ENCODE measurements around the gene CNTFR. TPM values are rescaled to one million over a fixed set of nuclear protein-coding genes. Genes with fewer than 3 reads are reported as not detected.

CNTFR gene
- total and polyA plus RNA-seq, 2 experiments from 2014 or later, result 0.73 to 1.9 TPM

DNA sequence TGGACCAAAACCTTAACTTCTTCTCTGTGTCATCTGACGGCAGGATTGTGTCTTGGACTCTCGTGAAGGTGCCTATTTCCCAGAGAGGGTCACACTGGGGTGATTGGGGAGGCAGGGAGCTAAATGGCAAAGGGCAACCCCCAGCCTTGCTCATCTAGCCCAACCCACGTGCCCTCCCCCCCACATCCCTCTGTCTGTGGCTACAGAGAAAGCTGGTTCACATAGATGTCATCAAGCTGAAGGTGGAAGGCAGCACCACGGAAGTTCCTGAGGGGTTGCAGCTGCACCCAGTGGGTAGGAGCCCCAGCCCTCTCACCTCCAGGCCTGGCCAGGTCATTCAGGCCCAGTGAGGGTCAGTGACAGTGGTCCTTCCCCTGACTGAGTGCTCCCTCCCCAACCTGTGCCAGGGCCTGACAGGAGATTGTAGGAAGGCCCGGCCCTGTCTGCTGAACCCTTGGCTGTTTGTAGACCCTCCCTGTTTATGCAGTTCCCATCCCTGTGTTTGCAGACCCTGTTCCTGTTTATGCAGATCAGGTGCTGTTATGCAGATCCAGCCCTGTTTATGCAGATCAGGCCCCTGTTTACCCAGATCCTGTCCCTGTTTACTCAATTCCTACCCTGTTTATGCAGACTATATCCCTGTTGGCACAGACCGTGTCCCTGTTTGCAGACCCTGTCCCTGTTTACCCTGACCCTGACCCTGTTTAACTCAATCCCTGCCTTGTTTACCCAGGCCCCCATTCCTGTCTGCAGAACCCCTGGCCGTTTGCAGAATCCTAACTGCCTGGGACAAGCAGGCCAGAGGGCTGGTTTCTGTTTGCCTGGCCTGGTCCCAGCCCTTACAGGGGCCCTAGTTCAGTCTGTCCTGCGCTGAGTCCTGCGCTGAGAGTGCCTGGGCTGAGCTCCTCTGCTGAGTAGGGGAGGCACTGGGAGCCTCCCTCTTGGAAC is 77.1 kb downstream of the CNTFR start:
- no peaks in the 10 kb centered on the region for H3K36me3 ChIP-seq (ENCODE audit: insufficient read depth)
- H3K79me2 ChIP-seq (replicated peaks; ENCODE audit: insufficient read depth), result no peaks in the 10 kb centered on the region
- H3K27me3 ChIP-seq (ENCODE audit: insufficient read depth), result no peaks in the 10 kb centered on the region
- H3F3A ChIP-seq (replicated peaks; ENCODE audit: low read depth), result no peaks in the 10 kb centered on the region; the same call in 1 of the 2 replicates
- ATAC-seq (peak; percentile 76), DNase-seq (ENCODE audit: low spot score) (peak; percentile 46)
- peak overlapping the region; percentile 72 for H3K4me2 ChIP-seq
- H3K9me3 Mint-ChIP-seq, result no peaks in the 10 kb centered on the region; the same call in 2 of the 3 replicates
- H3K4me1 ChIP-seq (ENCODE audit: insufficient read depth), result peaks cover 38% of the 10 kb centered on the region
- peak overlapping the region; percentile 39; the same call in 1 of the 2 replicates for H3K4me3 ChIP-seq
- no peaks in the 10 kb centered on the region for H4K20me1 ChIP-seq (replicated peaks; ENCODE audit: insufficient read depth)
- peak overlapping the region; percentile 43 for H3K27ac ChIP-seq (ENCODE audit: low read depth)
- H3K4me1 Mint-ChIP-seq, result peaks cover 48% of the 10 kb centered on the region
- H3K27ac Mint-ChIP-seq, result peak overlapping the region; percentile 77
- peak; percentile 40 for TF ChIP-seq JUNB (IDR thresholded peaks at IDR 0.05; ENCODE audit: unreplicated experiment)
- TF ChIP-seq, protein P1, sequence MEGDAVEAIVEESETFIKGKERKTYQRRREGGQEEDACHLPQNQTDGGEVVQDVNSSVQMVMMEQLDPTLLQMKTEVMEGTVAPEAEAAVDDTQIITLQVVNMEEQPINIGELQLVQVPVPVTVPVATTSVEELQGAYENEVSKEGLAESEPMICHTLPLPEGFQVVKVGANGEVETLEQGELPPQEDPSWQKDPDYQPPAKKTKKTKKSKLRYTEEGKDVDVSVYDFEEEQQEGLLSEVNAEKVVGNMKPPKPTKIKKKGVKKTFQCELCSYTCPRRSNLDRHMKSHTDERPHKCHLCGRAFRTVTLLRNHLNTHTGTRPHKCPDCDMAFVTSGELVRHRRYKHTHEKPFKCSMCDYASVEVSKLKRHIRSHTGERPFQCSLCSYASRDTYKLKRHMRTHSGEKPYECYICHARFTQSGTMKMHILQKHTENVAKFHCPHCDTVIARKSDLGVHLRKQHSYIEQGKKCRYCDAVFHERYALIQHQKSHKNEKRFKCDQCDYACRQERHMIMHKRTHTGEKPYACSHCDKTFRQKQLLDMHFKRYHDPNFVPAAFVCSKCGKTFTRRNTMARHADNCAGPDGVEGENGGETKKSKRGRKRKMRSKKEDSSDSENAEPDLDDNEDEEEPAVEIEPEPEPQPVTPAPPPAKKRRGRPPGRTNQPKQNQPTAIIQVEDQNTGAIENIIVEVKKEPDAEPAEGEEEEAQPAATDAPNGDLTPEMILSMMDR (conservative IDR thresholded peaks at IDR 0.05; ENCODE audit: low read depth in 2 of 2), result no peak
- H3K9me2 ChIP-seq (ENCODE audit: insufficient read depth), result peaks cover 4% of the 10 kb centered on the region; the same call in 1 of the 2 replicates
- H2AFZ ChIP-seq, result peak overlapping the region; percentile 56
- no peaks in the 10 kb centered on the region for H3K36me3 Mint-ChIP-seq (ENCODE audit: low read depth)
- H3K4me3 Mint-ChIP-seq, result peak overlapping the region; percentile 11; the same call in 2 of the 3 replicates
- H3K27me3 Mint-ChIP-seq (ENCODE audit: insufficient read depth, low read depth, poor library complexity), result peaks cover 2% of the 10 kb centered on the region

DNA sequence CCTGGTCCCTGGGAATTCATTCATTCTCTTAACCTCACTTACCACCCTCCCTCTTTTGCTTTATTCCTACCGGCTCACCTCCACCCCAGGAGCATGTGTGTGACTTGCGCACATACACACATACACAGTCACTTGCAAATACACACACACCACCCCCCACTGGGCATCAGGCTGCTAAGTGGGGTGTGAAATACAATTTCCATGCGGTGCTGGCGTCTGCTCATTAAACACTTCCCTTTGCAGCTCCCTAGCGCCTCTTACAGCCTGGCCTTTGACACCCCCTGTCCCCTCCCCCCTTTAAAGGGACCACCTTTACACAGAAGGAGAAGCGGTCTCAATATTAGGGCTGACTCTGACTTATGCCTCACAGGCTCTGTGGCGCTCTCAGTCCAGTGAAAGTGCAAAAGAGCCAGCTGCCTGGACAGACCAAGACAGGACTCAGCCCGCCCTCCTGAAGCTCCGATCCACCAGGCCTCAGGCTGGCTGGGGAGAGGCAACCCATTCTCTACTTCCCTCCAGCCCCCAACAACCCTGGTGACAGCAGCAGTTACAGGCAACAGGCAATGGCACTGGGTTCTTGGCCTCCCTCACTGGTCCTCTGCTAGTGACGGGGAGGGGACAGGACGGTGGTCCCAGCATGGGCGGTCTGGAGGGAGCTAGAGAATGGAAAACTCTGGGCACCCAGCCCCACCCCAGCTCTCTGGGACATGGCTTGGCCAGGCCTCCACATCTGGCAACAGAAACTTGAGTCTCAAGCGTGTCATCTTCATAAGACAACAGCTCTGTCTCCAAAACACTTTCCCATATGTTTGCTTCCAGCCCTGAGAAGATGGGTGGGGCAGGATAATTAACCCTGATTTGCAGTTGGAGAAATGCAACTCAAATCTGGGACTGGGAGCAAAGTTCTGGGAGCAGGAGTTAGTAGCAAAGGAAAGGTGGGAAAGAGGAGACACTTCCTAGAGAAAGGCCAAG is 78.7 kb downstream of the CNTFR start:
- peak; percentile 12 for DNase-seq (ENCODE audit: low spot score)
- peak overlapping the region; percentile 48; the same call in 1 of the 2 replicates for H3K4me2 ChIP-seq
- peaks cover 2% of the 10 kb centered on the region for H3K27me3 Mint-ChIP-seq (ENCODE audit: insufficient read depth, low read depth, poor library complexity)
- no peaks in the 10 kb centered on the region; the same call in 1 of the 2 replicates for H3F3A ChIP-seq (replicated peaks; ENCODE audit: low read depth)
- H3K9me3 Mint-ChIP-seq, result no peaks in the 10 kb centered on the region; the same call in 2 of the 3 replicates
- no peak overlapping the region for H3K27ac ChIP-seq (ENCODE audit: low read depth)
- no peak overlapping the region for H3K4me3 ChIP-seq
- H4K20me1 ChIP-seq (replicated peaks; ENCODE audit: insufficient read depth), result no peaks in the 10 kb centered on the region
- ATAC-seq, result no peak
- no peaks in the 10 kb centered on the region for H3K79me2 ChIP-seq (replicated peaks; ENCODE audit: insufficient read depth)
- no peaks in the 10 kb centered on the region for H3K27me3 ChIP-seq (ENCODE audit: insufficient read depth)
- H2AFZ ChIP-seq, result 0 out of 2 replicates have a peak overlapping the region, but pooled peaks have one; percentile 47
- TF ChIP-seq POLR2AphosphoS5 (IDR thresholded peaks at IDR 0.05; ENCODE audit: low read depth), result no peak
- TF ChIP-seq ZNF114 (CRISPR knock-in tag; IDR thresholded peaks at IDR 0.05), result no peak
- TF ChIP-seq, protein P1 (conservative IDR thresholded peaks at IDR 0.05; ENCODE audit: low read depth in 2 of 2), result peak in 1 of 2 experiments; percentile 32; a peak in 1 of 4 replicates
- TF ChIP-seq, protein P2, sequence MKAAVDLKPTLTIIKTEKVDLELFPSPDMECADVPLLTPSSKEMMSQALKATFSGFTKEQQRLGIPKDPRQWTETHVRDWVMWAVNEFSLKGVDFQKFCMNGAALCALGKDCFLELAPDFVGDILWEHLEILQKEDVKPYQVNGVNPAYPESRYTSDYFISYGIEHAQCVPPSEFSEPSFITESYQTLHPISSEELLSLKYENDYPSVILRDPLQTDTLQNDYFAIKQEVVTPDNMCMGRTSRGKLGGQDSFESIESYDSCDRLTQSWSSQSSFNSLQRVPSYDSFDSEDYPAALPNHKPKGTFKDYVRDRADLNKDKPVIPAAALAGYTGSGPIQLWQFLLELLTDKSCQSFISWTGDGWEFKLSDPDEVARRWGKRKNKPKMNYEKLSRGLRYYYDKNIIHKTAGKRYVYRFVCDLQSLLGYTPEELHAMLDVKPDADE (IDR thresholded peaks at IDR 0.05), result no peak
- no peak for TF ChIP-seq EZH2phosphoT487 (IDR thresholded peaks at IDR 0.05; ENCODE audit: unreplicated experiment)
- peaks cover 4% of the 10 kb centered on the region; the same call in 1 of the 2 replicates for H3K9me2 ChIP-seq (ENCODE audit: insufficient read depth)
- peaks cover 38% of the 10 kb centered on the region for H3K4me1 ChIP-seq (ENCODE audit: insufficient read depth)
- no peak overlapping the region for H3K27ac Mint-ChIP-seq
- H3K4me3 Mint-ChIP-seq, result no peak overlapping the region; the same call in 2 of the 3 replicates
- no peaks in the 10 kb centered on the region for H3K36me3 Mint-ChIP-seq (ENCODE audit: low read depth)
- no peaks in the 10 kb centered on the region for H3K36me3 ChIP-seq (ENCODE audit: insufficient read depth)
- peaks cover 48% of the 10 kb centered on the region for H3K4me1 Mint-ChIP-seq

All from GM23338 (cell line).